NCI-H2029 treated with DMSO at 0.1 percent for 48 hours (cell line): ENCODE results near the gene MAFG.

Source experiments
- DNase-seq: peaks from one replicate; lab custom pipeline; 2025; lab: John Stamatoyannopoulos, UW

Gene MAFG

GRCh38 chr17:81868674-81869220, 58.8 kb downstream of the MAFG start:
- DNase-seq: no peak
